Measurements from ENCODE around the gene DNASE2B.
"Not testable (repeated sequence)": the region's sequence is repeated elsewhere in the genome, so short reads cannot be mapped to it uniquely, and the experiment has no call there.

DNASE2B gene

DNA sequence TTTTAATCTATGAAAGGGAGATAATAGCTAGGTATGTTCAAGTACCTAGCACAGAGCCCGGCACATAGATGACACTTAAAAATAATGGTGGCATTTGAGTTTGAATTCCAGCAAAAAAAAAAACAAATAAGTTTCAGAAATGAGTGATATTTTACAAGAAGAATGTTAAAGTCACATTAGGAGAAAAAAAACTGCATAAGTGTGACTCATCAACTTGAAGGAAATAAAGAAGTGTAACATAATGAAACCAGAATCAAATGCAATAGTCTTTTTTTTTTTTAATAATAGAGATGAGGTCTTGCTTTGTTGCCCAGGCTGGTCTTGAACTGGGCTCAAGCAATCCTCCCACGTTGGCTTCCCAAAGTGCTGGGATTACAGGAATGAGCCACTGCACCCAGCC lies 17.1 kb downstream of the DNASE2B start:
- no peak for DNase-seq (ENCODE audit: low read depth)

DNA sequence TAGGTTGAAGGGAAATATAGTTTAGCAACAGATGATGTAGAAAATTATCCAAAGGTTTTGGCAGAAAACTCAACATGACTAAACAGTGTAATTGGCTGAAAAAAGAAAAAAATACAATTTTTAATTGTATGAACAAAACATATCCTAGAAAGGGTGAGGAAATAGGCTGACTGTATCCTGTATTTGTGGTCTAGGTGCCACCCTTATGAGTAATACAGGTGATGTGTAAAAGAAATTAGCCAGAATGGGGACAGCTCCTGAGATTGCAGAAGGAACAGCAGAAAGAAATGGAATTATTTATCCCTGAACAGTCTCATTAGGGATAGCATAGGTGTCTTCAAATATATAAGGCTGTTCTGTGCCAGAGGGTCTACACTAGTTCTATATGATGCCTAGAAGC lies 24.6 kb downstream of the DNASE2B start:
- no peak for DNase-seq (ENCODE audit: low read depth)

DNA sequence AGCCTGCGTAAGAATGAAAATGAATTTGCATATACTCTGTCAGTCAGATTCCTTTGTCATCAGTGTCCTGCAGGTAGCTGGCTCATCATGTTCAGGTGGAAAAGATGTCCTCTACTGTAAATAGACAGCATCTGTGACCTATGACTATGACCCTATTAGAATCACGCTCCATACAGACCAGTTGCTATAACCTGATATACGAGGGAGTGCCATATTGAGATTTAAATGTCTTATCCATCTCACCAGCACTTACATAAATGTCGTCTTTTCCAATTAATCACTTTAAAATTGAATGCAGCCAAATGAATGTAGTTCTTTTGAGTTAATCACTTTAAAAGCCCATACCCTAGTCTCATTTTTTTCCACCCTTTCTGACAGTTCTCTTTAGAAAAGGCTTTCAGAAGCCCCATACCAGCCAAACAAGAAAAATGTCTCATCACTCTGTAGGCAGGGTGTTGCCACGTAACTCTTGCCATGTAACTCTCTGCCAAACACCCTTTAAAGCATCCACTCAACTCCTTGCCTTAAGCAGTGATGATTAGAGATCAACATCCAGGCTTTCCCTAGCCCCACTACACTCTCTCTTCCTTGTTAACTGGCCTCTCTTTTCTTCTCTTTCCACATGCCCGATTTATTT lies 26.3 kb downstream of the DNASE2B start:
- no peak for DNase-seq (ENCODE audit: low read depth)

DNA sequence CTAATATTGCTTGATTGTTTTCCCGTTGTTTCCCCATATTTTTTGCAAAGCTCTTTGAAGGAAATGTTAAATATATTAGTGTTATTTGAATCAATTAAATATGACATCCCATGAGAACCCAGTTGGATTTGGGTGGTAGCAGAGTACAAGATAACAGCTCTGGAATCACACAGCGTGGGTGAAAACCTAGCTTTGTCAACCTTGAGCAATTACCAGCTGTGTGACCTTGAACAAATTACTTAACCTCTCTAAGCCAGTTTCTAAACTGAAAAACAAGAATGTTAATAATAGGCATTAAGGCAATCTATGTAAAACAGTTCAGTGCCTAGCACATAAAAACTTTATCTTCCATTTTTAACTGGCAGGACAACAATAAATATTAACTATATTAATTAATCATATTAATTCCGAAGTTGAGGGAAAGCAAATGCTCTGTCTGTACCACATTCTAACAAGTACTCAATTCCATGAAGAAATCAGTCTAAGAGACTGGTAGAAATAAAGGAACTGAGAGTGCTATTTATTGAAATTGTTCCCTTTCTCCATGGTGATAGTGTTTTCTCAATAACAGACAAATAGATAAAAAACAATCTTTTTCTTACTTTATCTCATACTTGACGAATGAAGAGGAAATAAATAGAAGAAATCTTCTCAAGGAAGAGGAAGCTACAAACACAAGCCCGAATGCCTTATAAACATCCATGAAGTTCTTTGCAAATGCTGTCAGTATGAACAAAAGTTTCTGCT lies 27.0 kb downstream of the DNASE2B start:
- no peak for DNase-seq (ENCODE audit: low read depth)

DNA sequence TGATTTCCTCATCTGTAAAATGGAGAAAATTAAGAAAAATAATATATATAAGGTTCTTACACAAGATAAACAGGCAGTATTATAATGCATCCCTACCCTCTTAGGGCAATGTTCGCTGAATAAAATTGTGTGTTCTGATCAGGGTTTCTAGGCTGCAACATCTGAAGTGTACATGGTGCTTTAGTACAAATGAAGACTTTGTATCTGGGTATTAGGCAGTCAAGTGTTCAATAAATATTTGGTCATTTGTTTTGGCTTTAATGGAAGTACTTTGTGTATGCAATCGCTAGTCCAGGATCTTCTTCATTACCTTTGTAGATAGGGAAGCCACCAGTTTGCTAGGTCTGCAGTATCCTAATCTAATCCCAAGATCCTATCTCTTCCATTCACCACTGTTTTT lies 28.1 kb downstream of the DNASE2B start:
- DNase-seq (ENCODE audit: low read depth) = no peak

DNA sequence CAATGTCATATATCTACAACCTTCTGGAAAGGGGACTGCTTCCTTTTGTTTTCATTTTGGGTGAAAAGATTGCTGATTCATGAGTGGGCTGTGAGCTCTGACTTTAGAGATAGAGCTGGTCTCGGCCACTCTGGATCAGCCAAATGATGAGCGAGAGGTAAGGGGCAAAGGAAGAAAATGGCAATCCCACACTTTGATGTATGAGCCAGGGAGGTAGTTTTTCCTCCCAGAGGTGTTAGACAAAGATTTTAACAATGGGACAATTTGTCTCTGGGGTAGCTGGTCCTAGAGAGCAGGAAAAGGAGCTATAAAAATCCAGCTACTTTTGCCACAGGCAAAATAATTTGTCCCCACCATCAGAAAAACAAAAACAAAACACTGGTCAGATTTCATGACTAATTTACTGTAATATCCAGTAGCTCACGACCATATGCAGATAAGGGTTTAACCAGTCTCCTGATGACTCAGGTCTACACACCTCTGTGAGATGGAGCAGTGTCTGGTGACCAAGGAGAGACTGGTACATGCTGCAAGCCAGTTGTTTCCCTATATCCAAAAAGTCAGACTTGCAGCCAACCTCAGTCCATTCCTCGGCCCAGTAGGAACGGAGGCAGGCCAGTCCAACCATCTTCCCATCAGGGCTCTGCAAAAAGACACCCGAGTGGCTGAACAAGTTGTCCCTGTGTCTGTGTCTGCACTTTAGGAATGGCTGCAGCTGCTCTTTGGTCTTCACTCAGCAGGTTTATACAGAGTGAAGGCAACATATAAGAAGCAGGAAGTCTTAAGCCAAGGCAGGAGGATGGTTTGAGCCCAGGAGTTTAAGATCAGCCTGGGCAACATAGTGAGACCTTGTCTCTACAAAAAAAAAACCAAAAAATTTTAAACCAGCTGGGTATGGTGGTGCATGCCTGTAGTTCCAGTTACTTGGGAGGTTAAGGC lies 29.2 kb downstream of the DNASE2B start:
- DNase-seq (ENCODE audit: low read depth) = no peak

DNA sequence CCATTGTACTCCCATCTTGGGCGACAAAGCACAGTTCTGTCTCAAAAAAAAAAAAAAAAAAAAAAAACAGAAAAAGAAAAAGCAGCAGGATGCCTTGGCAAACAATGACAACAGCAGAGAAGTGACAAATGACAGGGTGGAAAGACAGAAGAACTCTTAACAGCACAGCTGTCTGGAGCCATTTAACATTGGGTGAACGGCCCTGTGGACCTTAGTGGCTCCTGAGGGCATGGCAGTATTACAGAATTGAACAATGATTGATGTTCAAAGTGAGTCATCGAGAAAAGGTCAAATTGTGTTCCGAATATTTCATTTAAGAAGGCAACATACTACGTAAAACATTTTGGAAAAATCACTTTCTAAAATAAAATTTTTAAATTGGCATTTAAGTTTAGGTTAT lies 30.0 kb downstream of the DNASE2B start:
- DNase-seq (ENCODE audit: low read depth) = no peak

DNA sequence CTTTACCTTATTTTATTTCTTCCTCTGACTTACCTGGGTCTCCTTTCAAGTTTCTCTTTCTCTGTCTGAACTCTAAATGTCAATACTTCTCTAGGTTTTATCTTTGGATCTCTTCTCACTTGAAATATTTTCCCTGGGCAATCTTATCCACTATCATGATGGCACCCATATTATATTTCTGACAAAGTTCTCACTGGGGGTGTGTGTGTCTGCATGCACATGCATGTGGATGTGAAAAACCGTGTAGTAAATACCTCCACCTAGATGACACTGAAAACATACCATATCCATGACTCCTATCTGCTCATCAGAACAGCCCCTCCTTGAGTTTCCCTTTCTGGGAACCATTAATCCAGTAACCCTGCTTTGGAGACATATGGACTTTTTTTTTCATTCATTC lies 30.9 kb downstream of the DNASE2B start:
- no peak for DNase-seq (ENCODE audit: low read depth)

DNA sequence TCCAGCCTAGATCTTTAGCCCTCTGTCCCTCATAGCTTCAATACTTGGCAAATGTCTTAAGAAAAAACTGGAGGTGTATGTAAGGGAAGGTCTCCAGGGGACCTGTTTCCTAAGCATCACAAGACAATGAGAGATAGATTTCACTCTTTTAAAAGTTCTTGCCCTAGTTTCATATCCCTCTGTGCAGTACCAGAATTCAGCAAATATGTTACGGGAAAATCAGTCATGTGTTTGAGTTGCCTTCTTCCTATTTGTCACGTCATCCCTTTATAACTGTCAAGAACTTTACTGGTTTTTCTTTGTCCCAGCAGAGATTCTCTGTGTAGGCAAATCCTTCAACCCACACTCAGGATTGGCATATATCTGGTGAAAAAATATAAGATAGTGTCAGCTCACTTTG lies 32.3 kb downstream of the DNASE2B start:
- DNase-seq (ENCODE audit: low read depth) = no peak

DNA sequence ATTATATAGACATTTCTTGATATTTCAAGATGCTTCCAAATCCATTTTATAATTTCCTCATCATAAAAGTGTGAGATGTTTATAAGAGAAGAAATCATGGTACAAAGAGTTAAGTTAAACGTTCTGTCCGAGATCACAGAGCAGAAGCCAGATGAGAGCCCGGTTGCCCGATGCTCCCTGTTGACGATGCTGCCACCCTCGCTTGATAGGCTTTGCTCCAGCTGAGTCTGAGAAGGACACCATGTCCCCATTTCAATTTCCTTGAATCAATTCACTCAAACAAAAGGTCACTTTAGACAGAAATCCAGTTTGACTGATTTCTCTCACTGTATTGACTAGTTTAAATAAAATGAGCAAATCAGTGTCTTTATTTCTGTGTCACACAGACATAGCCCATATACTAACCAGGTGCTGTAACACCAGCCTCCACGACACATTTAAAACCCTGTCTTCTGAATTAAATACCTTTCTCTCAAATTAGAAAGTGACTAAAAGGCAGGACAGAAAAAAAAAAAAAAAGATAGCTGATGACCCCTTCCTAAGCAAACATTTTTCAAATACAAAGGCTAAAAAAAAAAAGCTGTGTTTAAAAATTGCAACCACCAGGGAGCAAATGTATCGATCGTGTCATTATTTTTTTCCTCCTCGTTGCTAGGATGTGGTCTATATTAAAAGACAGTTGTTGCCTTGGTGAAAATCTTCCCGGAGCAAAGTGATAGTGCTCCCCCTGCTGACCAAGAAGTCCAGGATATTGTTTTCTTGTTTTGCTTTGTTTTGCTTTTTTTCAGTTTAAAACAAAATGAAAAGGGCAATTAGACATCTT lies 35.2 kb downstream of the DNASE2B start:
- peak; percentile 46 for DNase-seq (ENCODE audit: low read depth)

DNA sequence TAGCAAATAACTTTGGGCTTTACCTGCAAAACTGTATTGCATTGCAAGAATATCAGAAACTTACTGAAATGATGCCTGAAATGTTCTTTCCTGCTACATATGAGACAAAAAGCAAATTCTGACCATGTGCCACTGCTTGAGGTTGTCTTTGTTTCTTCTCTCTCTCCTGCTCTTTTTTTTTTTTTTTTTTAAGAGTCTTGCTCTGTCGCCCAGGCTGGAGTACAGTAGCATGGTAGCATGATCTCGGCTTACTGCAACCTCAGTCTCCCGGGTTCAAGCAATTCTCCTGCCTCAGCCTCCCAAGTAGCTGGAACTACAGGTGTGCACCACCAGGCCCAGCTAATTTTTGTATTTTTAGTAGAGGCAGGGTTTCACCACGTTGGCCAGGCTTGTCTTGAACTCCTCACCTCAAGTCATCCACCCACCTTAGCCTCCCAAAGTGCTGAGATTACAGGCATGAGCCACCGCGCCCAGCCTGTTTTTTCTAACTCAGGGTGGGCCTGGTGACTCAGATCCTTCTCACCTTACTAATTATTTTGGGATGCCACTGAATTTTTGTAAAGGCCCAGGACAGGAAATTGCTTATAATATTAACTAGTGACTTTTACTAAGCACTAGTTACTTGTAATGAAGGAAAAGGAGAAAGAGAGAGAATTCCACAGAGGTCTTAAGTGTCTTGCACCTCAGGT lies 35.9 kb downstream of the DNASE2B start:
- DNase-seq (ENCODE audit: low read depth) = no peak

DNA sequence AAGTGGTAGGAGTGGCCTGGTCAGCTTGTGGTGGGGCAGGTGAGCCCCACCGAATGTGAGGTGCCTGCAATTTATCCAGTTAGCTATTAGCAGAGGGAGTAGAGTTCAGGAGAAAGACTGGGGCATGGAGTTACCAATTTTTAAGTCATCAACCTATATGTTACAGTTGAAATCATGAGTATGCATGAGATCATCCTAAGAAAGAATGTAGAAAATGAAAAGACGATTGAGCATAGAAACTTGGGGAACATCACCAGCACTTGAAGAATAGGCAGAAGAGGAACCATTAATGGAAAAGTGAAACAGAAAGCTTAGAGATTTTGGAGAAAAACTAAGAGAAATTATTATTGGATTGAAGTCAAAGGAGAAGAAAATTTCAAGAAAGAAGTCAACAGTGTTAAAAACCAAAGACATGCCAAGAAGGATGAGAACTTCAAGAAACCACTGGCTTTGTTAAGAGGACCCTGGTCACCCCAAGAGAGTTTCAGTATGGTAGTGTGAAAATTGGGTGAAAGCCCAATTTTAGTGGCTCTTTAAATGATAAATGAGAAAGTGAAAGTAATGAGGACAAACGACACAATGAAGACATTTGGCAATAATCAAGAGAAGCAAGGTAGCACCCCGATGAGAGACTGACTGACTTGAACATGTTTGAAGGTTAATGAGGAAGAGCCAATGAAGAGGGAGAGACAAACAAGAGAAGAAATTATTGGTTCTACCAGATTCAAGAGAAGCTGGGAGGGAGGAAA lies 36.7 kb downstream of the DNASE2B start:
- DNase-seq (ENCODE audit: low read depth) = no peak

DNA sequence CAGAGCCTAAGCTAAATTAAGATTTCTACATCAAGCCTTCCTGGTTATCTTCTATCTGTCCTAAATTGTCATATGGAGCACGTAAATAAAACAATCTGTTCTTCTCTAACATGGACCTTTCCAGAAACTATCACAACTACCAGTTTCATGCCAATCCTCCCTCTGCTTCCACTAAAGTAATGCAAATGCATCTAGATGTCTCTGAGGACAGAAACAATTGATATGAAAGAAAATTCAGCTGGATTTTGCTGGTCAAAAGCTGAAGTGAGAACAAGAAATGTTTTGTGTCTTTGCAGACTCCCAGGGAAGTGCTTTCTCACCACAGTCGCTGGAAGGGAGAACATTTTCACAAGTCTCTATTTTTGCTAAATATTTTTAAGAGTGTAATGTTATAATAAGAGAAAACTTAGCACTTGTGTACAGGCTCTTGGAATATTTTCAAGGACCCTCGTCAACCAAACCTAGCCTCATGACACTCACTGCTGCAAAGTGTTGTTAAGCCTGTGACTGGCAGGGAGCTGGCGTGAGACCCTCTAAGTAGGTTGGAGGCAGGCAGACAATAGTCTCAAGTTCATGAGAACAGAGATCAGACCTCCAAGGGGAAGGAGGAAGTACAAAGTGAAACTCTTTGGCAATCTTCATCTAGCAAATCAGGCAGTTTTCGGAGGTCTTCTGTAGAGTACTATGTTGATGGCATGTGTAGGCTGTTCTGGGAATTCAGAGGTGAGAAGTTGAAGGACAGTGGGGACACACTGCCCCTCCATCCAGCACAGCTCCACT lies 38.8 kb downstream of the DNASE2B start:
- no peak for DNase-seq (ENCODE audit: low read depth)

DNA sequence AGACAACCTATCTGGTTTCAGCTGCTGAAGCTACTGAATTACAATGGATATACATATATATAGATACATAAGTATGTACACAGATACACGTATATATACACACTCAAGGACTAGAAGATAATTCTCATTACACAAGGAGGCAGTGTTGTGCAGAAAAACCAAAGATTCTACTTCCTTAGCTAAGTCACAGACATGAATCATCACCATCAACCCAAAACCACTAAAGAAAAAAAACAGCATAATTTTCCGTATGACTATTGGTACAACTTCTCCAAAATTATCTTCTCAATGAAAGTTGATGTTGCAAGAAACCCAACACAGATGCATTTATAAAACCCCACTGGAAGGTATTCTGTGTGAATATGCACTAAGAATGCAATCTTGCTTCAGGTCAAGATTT lies 44.0 kb downstream of the DNASE2B start:
- DNase-seq (ENCODE audit: low read depth) = no peak

DNA sequence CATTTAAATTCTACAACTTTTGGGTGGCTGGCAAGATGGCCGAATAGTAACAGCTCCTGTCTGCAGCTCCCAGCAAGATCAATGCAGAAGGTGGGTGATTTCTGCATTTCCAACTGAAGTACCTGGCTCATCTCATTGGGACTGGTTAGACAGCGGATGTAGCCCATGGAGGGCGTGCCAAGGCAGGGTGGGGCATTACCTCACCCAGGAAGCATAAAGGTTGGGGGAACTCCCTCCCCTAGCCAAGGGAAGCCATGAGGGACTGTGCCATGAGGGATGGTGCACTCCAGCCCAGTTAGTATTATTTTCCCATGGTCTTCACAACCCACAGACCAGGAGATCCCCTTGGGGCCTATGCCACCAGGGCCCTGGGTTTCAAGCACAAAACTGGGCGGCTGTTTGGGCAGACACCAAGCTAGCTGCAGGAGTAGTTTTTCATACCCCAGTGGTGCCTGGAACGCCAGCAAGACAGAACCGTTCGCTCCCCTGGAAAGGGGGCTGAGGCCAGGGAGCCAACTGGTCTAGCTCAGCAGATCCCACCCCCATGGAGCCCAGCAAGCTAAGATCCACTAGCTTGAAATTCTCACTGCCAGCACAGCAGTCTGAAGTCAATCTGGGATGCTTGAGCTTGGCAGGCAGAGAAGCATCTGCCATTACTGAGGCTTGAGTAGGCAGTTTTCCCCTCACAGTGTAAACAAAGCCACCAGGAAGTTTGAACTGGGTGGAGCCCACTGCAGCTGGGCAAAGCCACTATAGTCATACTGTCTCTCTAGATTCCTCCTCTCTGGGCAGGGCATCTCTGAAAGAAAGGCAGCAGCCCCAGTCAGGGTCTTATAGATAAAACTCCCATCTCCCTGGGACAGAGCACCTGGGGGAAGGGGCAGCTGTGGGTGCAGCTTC lies 44.7 kb downstream of the DNASE2B start:
- peak; percentile 25 for DNase-seq (ENCODE audit: low read depth)

DNA sequence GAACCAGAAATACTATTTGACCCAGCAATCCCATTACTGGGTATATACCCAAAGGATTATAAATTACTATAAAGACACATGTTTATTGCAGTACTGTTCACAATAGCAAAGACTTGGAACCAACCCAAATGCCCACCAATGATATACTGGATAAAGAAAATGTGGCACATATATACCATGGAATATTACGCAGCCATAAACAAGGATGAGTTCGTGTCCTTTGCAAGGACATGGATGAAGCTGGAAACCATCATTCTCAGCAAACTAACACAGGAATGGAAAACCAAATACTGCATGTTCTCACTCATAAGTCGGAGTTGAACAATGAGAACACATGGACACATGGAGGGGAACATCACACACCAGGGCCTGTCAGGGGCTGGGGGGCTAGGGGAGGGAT lies 50.4 kb downstream of the DNASE2B start:
- DNase-seq (ENCODE audit: low read depth) = not testable (repeated sequence)

DNA sequence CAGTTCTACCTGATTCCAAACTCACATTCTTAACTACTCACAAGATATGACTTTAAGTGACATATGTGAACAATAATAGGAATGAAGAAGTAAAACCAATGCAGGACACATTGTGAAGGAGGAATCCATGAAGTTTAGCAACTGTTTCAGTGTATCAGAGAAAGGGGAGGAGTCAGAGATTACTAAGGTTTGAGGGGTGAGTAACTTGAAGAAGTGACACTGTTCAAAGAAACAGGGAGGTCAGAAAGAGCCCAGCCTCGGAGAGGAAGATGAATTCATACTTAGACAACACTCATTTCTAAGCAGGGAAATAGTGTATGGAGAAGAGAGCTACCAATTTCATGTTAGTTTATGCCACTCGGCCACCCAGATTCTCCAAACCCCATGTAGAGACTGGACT lies 52.6 kb downstream of the DNASE2B start:
- DNase-seq (ENCODE audit: low read depth) = no peak

DNA sequence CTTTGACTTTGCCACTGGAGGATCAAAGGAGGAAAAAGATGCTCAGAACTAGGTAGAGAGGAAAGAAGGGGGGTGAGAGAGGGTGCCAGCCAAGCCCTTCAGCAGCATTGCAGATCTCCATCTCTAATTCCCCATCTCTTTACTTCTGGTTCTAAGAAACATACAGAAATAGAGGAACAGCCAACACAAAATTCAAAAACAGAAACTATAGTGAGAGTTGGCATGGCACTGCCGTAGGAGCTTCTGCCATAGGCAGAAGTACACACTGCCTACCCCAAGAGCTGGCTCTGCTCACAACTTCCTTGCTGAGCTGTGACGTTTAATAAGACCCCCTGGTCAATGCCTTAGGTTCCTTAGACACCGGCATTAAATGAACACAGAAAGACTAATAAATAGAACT lies 54.2 kb downstream of the DNASE2B start:
- no peak for DNase-seq (ENCODE audit: low read depth)

DNA sequence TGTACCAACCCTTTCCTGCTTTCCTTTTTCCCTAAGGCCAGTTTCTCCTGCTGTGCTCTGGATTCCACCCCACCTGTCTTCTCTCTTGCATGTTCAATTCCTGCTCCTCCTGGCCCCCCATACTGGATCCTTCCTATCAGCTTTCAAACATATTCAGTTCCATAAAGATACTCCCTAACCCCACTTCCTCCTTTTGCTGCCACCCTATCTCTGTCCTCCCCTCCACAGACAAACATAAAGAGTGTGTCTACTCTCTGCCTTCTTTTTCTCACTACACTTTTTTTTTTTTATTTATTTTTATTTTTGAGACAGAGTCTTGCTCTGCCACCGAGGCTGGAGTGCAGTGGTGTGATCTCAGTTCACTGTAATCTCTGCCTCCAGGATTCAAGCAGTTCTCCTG lies 63.8 kb downstream of the DNASE2B start:
- DNase-seq (ENCODE audit: low read depth) = no peak

Measured in activated T-cell treated with anti-CD3 and anti-CD28 coated beads for 24 hours (primary cell).